GM18517 (cell line): ENCODE results near the gene ABHD1.

Source experiments
- ATAC-seq: cut with Tn5 transposase; IDR thresholded peaks from one replicate; pipeline ENCODE4 v1.9.1; 2021; ENCODE audit warnings: mild to moderate bottlenecking, moderate library complexity; ENCODE audit not compliant: unreplicated experiment

The ABHD1 gene

DNA sequence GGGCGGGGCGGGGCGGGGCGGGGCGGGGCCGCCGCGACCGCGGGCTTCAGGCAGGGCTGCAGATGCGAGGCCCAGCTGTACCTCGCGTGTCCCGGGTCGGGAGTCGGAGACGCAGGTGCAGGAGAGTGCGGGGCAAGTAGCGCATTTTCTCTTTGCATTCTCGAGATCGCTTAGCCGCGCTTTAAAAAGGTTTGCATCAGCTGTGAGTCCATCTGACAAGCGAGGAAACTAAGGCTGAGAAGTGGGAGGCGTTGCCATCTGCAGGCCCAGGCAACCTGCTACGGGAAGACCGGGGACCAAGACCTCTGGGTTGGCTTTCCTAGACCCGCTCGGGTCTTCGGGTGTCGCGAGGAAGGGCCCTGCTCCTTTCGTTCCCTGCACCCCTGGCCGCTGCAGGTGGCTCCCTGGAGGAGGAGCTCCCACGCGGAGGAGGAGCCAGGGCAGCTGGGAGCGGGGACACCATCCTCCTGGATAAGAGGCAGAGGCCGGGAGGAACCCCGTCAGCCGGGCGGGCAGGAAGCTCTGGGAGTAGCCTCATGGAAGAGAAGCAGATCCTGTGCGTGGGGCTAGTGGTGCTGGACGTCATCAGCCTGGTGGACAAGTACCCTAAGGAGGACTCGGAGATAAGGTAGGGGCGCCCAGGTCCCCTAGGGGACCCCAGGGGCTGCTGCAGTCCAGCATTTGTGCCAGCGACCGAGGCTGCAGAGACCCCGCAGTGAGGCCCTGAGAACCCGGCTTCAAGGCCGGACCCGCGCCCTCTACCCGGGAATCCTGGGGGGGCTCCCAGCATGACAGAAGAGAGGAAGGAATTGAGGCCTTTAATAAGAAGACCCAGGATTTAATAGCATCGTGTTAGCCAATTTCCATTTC, 36.7 kb upstream of the ABHD1 start, which contains the start of gene KHK:
KHK (plus strand) TSS at position 49 of the 870 bp plus-strand sequence; CDS start at position 537, 488 bp downstream.
- peak; percentile 18 for ATAC-seq

DNA sequence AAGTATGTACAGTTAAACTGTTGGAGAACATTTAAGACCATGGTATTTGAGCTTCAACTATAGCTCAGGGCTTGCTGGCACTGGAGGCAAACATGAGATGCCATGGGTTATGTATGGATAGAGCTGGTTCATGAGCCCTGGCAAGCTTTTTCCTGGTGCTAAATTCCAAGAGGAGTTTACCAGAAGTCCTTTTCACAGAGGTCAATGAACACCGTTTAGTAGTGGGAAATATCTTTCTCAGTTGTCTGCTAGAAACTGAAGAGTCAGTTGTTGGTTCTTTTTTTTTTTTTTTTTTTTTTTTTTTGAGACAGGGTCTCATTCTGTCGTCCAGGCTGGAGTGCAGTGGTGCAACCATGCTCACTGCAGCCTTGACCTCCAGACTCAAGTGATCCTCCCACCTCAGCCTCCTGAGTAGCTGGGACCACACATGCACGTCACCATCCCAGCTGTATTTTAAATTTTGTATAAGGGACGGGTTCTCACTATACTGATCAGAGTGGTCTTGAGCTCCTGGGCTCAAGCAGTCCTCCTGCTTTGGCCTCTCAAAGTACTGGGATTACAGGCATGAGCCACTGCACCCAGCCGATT, 35.7 kb upstream of the ABHD1 start:
- ATAC-seq: no peak

DNA sequence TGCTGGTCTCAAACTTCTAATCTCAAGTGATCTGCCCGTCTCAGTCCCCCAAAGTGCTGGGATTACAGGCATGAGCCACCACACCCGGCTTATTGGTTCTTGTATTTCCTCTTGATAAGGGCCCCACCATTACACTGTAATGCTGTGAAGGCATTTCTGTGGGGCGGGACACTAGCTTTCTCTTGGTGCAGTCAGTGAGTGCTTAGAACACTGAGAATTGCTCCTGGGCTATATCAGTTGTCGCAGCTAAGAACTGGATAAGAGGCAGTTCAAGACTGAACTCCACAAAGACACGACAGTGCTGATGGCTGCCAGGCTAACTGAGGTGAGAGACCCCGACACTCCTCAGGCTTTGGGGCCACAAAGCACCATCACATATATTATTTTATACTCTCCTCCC, 35.0 kb upstream of the ABHD1 start:
- no peak for ATAC-seq

DNA sequence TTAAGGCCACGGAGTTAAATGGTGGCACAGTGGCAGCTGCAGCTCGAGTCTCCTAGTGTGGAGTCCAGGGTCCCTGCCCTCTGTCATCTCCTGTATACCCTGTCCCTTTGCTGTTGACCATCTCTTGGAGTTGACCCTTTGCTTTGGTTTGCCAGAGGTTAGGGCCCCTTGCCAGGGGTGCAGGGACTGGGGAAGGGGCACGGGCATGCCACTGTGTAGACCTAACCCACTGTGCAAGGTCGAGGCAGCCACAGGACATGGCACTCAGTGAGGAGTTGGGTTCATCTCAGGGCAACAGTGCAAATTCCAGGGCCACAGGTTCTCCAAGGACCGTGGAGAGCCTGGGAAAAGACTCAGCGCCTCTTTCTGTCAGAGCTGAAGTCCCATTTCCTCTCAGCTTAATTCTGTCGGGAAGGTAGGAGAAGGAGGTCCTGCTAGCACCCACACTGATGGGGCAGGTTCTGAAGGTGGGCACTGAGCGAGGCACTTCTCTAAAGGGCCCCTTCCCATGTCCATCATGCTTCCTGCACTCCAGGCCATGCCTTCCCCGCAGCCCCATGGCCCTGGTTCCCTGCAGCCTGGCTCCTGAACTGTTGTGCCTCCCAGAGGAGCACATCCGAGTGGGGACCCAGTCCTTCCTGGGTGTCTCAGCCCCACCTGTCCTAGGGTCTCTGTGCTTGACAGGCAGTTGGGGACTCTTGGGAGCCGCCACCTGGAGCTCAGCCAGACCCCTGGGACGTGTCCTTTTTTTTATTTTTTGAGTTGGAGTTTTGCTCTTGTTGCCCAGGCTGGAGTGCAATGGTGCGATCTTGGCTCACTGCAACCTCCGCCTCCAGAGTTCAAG, 34.3 kb upstream of the ABHD1 start:
- ATAC-seq: no peak

DNA sequence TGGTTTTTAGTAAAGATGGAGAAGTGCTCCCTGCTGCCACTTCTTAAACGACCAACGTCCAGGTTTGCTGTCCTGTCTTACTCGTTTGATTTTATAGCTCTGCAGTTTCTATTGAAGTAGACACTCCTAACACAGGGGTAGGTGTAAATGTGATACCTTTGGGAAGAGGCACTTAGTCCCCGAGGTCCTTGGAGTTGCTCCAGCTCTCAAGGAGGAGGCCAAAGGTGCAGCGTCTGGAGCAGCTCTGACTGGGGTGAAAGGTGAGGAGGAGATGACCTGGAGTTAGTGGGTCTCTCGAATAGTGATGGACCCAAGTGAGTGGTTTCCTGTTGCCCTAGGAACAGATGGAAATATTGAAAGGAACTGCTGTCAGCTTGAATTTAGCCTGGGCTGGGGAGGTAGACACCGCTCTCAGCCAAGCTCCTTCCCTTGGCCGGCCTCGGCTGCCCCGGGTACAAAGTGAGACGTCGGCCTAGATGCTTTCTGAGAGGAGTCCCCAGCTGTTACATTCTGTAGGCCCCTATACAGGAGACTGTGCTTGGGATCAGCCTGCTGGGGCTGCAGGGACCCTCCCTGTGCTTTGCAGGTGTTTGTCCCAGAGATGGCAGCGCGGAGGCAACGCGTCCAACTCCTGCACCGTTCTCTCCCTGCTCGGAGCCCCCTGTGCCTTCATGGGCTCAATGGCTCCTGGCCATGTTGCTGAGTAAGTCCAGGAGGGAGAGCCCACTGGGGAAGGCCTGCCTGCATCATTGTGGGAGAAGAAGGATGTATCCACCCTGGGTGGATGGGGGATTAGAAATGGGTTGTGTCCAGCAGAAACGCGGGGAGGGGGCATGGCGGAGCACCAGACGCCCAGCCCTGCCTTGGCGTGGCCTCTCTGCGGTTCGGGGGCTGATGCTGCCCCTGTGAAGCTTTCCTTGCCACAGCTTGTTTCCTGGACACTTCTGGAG, 31.6 kb upstream of the ABHD1 start:
- ATAC-seq: no peak

DNA sequence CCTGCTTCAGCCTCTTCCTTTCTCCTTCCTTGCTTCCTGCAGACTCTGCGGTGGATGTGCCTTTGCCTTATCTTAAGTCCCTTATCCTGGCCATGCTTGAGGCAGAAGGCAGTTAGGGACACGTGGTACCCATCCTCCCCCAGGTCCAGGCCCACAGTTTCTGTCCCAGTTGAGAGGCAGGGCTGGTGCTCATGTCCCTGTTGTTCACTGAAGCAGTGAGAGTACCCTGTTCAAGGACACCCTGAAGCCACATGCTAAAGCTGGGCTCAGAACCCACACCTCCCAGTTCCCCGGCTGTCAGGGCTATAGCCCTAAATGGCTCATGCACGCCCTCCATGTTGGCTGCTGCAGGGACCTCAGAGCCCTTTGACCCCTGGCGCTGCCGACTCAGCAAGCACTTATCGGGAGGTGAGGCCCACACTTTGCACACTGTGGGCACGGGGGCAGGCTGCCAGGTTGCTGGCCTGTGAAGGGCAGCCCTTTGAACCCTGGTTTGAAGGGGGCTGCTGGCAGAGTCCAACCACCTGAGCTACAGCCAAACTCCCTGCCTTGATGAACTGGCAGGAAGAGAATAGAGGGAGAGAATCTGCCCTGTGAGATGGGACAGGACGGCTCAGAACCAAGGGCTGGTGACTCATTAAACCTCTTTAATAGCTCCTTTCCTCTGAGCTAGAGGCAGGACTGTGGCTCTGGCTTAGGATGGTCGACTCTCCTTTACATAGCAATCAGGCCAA, 30.8 kb upstream of the ABHD1 start:
- ATAC-seq: no peak

DNA sequence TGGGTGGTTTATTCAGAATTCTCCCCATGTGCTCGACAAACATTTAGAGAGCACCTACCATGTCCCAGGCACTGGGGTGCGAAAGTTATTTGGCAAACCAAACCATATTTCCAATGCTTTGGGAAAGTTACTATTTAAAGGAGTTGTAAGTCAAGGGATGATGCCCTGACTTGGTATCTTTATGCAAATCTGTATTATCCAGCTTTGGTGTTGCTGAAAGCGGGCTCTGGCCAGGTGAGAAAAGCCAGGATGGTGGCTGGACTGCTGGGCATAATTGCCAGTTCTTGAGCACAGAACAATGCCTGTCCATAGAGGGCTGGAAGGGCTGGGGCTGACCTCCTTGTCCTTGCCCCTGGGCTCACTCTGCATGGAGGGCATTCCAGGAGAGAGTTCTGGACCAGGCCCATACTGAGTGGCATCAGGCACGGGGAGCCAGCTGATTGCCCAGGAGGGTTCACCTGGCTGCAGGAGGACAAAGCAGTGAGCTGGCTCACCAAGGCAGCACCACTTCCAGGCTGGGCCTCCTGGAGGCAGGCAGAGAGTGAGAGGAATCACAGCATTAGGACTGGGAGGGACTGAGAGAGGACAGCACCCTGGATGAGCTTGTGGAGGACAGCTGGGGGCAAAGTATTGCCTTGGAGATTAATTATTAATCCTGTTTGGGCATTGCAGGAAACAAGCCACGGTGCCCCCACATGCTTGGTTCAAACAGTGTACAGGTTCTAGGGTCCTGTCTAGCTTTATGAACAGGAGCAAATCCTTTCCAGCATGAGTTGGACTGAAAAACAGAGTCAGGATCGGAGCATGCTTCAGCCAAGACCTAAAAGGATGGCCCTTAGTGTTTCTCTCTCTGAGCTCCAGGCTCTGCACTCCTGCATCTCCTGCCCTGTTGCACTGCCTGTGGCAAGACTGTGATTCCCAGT, 29.9 kb upstream of the ABHD1 start:
- ATAC-seq: no peak

DNA sequence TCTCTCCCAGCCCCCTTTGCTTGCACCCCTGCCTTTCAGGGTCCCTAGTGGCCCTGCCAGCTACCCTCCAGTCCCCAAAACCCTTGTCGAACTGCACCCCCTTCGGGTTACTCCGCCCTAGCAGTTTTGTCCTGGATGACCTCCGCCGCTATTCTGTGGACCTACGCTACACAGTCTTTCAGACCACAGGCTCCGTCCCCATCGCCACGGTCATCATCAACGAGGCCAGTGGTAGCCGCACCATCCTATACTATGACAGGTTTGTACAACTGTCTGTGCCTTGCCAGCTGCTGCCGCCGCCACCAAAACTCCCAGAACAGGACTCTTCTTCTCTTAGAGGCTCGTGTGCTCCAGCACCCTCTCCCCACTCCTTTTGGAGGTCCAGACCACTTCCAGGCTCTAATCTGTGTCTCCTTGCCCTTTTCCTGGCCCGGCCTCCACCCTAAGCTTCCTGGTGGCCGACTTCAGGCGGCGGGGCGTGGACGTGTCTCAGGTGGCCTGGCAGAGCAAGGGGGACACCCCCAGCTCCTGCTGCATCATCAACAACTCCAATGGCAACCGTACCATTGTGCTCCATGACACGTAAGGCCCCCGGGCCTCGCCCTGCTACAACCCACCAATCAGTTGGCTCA, 29.1 kb upstream of the ABHD1 start:
- no peak for ATAC-seq

DNA sequence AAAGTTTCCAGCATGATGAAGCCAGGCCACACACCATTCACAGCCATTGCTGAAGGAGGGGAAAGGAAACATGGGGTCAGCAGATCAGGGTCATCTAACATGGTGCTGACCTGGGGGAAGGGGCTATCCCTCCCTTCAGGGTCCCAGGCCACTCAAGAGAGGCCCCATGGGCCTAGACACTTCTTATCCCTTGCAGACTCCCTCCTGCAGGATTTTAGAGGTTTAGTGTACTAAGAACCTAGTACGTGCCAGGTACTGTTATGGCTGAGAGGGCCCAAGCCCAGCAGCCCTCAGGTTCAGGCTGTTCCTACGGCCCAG, 28.2 kb upstream of the ABHD1 start:
- ATAC-seq: no peak

DNA sequence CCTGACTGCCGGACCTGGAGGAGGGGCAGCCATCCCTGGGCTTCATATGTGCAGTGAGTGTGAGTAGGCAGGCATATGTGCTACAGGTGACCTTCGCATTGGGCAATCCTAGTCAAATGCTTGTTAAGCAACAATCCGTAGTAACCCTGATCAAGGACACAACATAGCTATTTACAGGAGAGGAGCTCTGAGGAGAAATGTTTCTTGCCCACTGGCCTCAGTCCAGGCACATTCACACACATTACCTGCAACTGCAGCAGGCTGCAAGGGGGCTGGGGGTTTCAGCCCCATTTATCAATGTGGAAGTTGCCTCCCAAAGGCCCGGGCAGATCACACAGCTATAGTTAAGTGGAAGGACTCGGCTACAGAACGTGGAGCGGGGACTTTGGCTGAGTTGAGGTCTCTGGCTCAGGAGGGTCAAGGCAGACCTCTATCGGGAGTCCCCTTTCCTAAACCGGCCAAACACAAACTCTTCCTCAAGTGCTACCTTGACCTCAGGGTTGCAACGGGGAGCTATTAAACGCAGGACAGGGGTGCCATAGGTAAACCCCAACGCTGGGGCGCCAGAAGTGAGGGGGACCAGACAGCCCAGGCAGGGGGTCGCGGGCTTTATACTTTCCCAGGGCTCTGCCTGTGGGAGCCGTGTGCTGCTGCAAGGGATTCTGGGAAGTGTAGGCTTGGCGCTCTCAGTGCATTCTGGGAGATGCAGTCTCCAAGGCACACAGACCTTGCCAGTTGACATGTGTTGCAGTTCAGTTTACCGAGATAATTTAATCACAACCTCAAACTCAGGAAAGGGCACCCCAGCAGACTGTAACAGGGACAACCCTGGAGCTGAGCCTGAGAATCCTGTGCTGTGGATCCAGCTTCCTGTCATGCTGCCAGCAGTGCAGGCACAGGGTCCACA, 27.6 kb upstream of the ABHD1 start:
- ATAC-seq: no peak

DNA sequence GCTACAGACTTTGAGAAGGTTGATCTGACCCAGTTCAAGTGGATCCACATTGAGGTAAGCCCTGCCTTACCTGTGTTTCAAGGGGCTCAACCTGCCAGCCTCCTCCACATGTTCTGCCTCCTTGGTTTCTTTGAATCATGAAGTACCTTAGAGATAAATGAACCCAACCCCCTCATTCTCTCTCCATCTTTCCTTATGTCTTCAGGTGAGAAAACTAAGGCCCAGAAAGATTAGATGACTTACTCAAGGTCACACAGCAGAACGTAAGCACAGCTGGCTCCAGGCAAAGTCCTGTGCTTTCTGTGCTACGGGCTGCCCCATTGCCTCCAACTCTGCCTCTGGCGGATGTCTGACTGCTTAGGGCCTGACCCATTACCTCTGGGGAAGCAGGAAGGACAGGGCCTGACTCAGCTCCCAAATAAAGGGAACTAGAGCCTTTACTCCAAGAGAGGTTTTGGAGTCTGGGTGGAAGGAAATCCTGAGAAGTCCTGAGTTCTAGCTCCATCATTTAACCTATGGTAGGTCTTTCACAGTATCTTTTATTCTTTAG, 26.8 kb upstream of the ABHD1 start:
- no peak for ATAC-seq

DNA sequence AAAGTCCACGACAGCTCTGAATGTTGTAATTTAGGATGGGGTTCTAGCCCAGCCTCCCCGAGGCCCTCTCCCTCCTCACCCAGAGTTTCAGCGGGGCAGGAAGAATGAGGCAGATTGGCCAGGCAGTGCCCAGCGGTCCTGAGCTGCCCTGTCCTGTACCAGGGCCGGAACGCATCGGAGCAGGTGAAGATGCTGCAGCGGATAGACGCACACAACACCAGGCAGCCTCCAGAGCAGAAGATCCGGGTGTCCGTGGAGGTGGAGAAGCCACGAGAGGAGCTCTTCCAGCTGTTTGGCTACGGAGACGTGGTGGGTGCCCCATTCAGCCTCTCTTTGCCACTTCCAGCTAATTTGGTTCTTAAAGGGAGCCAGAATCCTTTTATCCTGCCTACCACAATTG, 26.3 kb upstream of the ABHD1 start:
- no peak for ATAC-seq

DNA sequence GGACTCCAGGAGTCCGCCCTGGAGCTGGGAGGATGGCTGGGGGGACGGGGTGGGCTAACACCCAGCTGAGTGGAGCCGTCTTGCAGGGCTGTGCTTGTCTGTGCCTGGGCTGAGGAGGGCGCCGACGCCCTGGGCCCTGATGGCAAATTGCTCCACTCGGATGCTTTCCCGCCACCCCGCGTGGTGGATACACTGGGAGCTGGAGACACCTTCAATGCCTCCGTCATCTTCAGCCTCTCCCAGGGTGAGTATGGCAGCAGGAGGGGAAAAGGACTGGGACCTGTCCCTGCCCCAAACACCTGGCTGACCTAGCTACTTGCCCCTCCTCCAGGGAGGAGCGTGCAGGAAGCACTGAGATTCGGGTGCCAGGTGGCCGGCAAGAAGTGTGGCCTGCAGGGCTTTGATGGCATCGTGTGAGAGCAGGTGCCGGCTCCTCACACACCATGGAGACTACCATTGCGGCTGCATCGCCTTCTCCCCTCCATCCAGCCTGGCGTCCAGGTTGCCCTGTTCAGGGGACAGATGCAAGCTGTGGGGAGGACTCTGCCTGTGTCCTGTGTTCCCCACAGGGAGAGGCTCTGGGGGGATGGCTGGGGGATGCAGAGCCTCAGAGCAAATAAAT, 24.2 kb upstream of the ABHD1 start:
- no peak for ATAC-seq

DNA sequence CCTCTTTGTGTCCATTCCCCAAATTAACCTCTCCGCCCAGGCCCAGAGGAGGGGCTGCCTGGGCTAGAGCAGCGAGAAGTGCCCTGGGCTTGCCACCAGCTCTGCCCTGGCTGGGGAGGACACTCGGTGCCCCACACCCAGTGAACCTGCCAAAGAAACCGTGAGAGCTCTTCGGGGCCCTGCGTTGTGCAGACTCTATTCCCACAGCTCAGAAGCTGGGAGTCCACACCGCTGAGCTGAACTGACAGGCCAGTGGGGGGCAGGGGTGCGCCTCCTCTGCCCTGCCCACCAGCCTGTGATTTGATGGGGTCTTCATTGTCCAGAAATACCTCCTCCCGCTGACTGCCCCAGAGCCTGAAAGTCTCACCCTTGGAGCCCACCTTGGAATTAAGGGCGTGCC, 23.6 kb upstream of the ABHD1 start:
- no peak for ATAC-seq

DNA sequence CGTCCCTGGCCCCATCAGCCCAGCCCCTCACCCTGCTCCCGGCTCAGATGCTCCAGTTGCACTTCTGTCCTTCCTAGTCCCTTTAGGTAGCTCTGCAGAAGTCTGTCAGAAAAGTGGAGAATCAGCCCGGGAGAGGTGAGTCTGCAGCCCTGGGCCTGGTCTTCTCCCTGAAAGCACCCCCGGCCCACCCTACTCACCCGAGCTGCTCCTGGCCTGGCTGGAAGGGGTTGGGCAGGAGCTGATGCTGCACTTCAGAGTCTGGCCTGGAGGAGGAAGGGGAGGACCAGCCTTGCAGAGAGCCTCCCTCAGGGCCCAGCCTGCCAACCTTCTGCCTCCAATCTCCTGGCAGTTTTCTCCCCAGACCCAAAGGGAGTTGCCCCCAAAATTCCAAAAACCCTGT, 21.3 kb upstream of the ABHD1 start:
- no peak for ATAC-seq

DNA sequence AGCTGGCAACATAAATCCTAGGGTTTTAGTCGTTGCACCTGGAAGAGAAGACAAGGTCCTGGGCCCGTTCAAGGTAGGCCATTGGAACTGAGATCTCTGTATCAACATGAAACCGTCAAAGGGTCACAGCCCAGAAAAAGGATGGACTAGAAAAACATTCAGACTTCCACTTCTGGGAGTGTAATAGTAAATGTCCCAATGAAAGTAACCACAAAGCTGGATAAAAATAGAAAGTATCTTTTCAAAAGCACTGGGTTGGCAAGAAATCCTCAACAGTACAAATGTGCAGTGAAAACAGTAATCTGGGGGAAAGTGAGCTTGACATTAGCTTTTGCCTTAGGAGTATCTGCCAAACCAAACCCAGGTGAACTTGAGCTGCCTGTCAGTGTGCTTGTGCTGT, 17.6 kb upstream of the ABHD1 start:
- ATAC-seq: no peak

DNA sequence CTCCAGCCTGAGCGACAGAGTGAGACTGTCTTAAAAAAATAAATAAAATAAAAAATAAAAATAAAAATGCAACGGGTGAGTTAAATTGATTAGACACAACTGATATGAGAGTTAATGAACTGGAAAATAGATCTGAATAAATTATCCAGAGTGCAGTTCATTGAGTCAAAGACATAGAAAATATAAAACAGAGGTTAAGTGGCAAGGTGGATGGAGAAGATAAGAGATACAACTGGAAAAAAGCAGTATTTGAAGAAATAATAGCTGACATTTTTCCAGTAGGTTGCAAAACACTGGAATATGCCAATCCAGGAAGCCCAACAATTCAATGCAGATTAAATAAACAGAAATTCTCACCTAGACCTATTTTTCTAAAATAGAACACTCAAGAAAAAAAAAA, 15.4 kb upstream of the ABHD1 start:
- ATAC-seq: no peak
